HepG2 (cell line): ENCODE data around the gene TAF12. TPM values are rescaled to one million over a fixed set of nuclear protein-coding genes. Genes with fewer than 3 reads are reported as not detected.

ENCODE experiments used
- ATAC-seq: fragments of 200-7000 bp; cut with Tn5 transposase; 3 replicates; pipeline ENCODE4 v1.9.1; 2020; ENCODE audit warnings: mild to moderate bottlenecking, moderate library complexity
- BruUV-seq: library from RNA; stranded (reverse); fragments of 400-500 nt; replicated peaks from 2 replicates; lab custom pipeline; 2021; lab: Mats Ljungman, UMichigan
- CTCF ChIA-PET: fragments of 300-600 bp; formaldehyde crosslinking; extraction: SDS; loops from one replicate; lab custom pipeline; 2021; ENCODE audit warnings: low total read pairs, inconsistent platforms, low intra/inter-chr PET ratio; lab: Yijun Ruan, JAX
- POLR2A ChIA-PET: fragments of 350-600 bp; sonication (Branson Sonifier 250); formaldehyde crosslinking; loops from one replicate; lab custom pipeline; 2020; ENCODE audit warnings: antibody characterized with exemption, inconsistent platforms; lab: Yijun Ruan, JAX
- DNase-seq: peaks from one replicate; pipeline ENCODE4 v3.0.0-alpha.2; 2015; ENCODE audit warnings: low spot score
- FAIRE-seq: peaks from 3 replicates; lab custom pipeline; 2011; peaks lifted over from hg19 to GRCh38; lab: Jason Lieb, UNC
- H2AFZ ChIP-seq: one replicate; pipeline ENCODE4 v1.6.1; 2011; ENCODE audit warnings: low read length, inconsistent platforms
- H3K27ac ChIP-seq: fragments of 300-600 bp; 3 replicates; pipeline ENCODE4 v1.8.0; 2011; ENCODE audit warnings: mixed run types, mild to moderate bottlenecking, mixed read lengths, low read length, inconsistent platforms; ENCODE audit not compliant: insufficient read depth; ENCODE audit errors: extremely low read length
- H3K27me3 ChIP-seq, 2 experiments: fragments of 200-600 bp in 1 of 2; 2 replicates in 1 of 2; 3 replicates in 1 of 2; pipeline versions ENCODE4 v1.6.0 to v1.8.0; 2011; ENCODE audit warnings: low read length in 2 of 2, mild to moderate bottlenecking in 2 of 2, moderate library complexity in 2 of 2, inconsistent platforms in 1 of 2; ENCODE audit not compliant: insufficient read depth in 2 of 2, control insufficient read depth in 1 of 2
- H3K36me3 ChIP-seq, 2 experiments: fragments of 200-600 bp in 1 of 2; replicated peaks in 1 of 2; 2 replicates in 1 of 2; 3 replicates in 1 of 2; pipeline versions ENCODE4 v1.5.1 to v1.8.0; 2011; ENCODE audit warnings: low read length in 2 of 2, inconsistent platforms in 1 of 2; ENCODE audit not compliant: insufficient read depth in 2 of 2, control insufficient read depth in 1 of 2
- H3K4me1 ChIP-seq: 2 replicates; pipeline ENCODE4 v1.5.1; 2012; ENCODE audit warnings: low read length, inconsistent platforms; ENCODE audit not compliant: insufficient read depth
- H3K4me2 ChIP-seq: 2 replicates; pipeline ENCODE4 v1.6.0; 2011; ENCODE audit warnings: low read depth, low read length, inconsistent platforms
- H3K4me3 ChIP-seq, 3 experiments: fragments of 200-600 bp in 1 of 3; sonication (generic), shearing (Covaris generic) in 1 of 3; replicated peaks in 1 of 3; 2 replicates each; pipeline ENCODE4 v1.5.1; 2011 to 2016; ENCODE audit warnings: low read length in 3 of 3, inconsistent platforms in 2 of 3, low read depth in 2 of 3, mild to moderate bottlenecking in 2 of 3, control low read depth in 1 of 3, mixed read lengths in 1 of 3; ENCODE audit not compliant: insufficient read depth in 1 of 3
- H3K79me2 ChIP-seq: one replicate; pipeline ENCODE4 v1.6.1; 2011; ENCODE audit warnings: low read length, inconsistent platforms; ENCODE audit not compliant: insufficient read depth
- H3K9ac ChIP-seq: 2 replicates; pipeline ENCODE4 v1.6.0; 2011; ENCODE audit warnings: mild to moderate bottlenecking, low read depth, low read length, inconsistent platforms; ENCODE audit not compliant: insufficient read depth
- H3K9me3 ChIP-seq: 2 replicates; pipeline ENCODE4 v1.5.1; 2012; ENCODE audit warnings: mild to moderate bottlenecking, low read length
- H4K20me1 ChIP-seq: 2 replicates; pipeline ENCODE4 v1.6.0; 2011; ENCODE audit warnings: inconsistent platforms, mild to moderate bottlenecking, low read length, moderate library complexity; ENCODE audit not compliant: insufficient read depth
- CREB3 ChIP-seq: sonication (generic); formaldehyde crosslinking; IDR thresholded peaks from 2 replicates; pipeline ENCODE4 v1.5.0; 2020; ENCODE audit warnings: missing genetic modification reagents
- GABPA ChIP-seq, 2 experiments: IDR thresholded peaks; 2 replicates each; pipeline ENCODE4 v1.6.1; 2011 to 2016; ENCODE audit warnings: low read depth in 2 of 2, low read length in 1 of 2, missing biosample characterization in 1 of 2, missing genetic modification characterization in 1 of 2
- GATA4 ChIP-seq: sonication (generic); IDR thresholded peaks from 2 replicates; pipeline ENCODE4 v1.6.1; 2016; ENCODE audit warnings: antibody characterized with exemption, low read depth, borderline replicate concordance
- NFE2 ChIP-seq: sonication (generic); formaldehyde crosslinking; IDR thresholded peaks from 2 replicates; pipeline ENCODE4 v1.4.0; 2020; ENCODE audit warnings: missing genetic modification reagents
- PCBP1 ChIP-seq: fragments of 200-400 bp; formaldehyde crosslinking; IDR thresholded peaks from 2 replicates; pipeline ENCODE4 v1.6.1; 2017; ENCODE audit warnings: mild to moderate bottlenecking, low read depth, low read length, borderline replicate concordance
- ZNF260 ChIP-seq: sonication (generic); formaldehyde crosslinking; IDR thresholded peaks from 2 replicates; pipeline ENCODE4 v1.4.0; 2020; ENCODE audit warnings: missing genetic modification reagents, low read depth, mild to moderate bottlenecking, borderline replicate concordance
- ZNF543 ChIP-seq: sonication (generic); formaldehyde crosslinking; IDR thresholded peaks from 2 replicates; pipeline ENCODE4 v1.4.0; 2020; ENCODE audit warnings: mild to moderate bottlenecking, missing genetic modification reagents
- ZZZ3 ChIP-seq: sonication (generic); formaldehyde crosslinking; IDR thresholded peaks from 2 replicates; pipeline ENCODE4 v1.4.0; 2020; ENCODE audit warnings: missing genetic modification reagents, mild to moderate bottlenecking, borderline replicate concordance
- WGBS: methylation state at CpG from one replicate; pipeline ENCODE4 v1.1.6; 2017; ENCODE audit warnings: low lambda C conversion rate; 5-methylcytosine and 5-hydroxymethylcytosine counted together
- in situ Hi-C: cut with HindIII; loops from 2 replicates; pipeline ENCODE4 v1.10.0; 2017; ENCODE audit warnings: low pct_unique_long_range_greater_than_20kb; ENCODE audit not compliant: extremely low pct_ligation_motif_present
- intact Hi-C: fragments of 100-400 bp; cut with micrococcal nuclease; formaldehyde crosslinking; loops from one replicate; pipeline ENCODE4 v1.10.0; 2022; ENCODE audit not compliant: unreplicated experiment
- polyA plus RNA-seq, 8 experiments: library from polyadenylated mRNA; depleted of rRNA in 3 of 8; stranded (reverse) in 7 of 8; unstranded in 1 of 8; fragments of >200 nt; fragmentation: Illumina TruSeq in 4 of 8; extraction: Trizol in 4 of 8; gene quantifications; 2 replicates each; pipeline versions ENCODE4 v1.2.1 to v1.2.3, GENCODE V29; 2011 to 2016; ENCODE audit warnings: low read depth in 4 of 8, missing spikeins in 1 of 8, mixed read lengths in 1 of 8; ENCODE audit not compliant: insufficient read depth in 1 of 8
- total RNA-seq, 5 experiments: library from RNA; depleted of rRNA; stranded (reverse); fragments of >200 nt; fragmentation: Illumina TruSeq; extraction: Trizol; gene quantifications; 2 replicates each; pipeline ENCODE4 v1.2.3, GENCODE V29; 2016; ENCODE audit warnings: low read depth in 1 of 5

The TAF12 gene
- total and polyA plus RNA-seq, 2 of the 13 experiments (the other 11 are each of a cell fraction or from before 2014, with no cell fraction given), result 16.3 to 17.1 TPM

GRCh38 chr1:28666806-28667205 is 23.9 kb upstream of the TAF12 start:
- in situ Hi-C loops, result no loop called here
- H3K79me2 ChIP-seq, result peaks cover 6% of the 10 kb centered on the region
- no peak overlapping the region for H3K27ac ChIP-seq
- no TSS peak for BruUV-seq
- H4K20me1 ChIP-seq, result no peaks in the 10 kb centered on the region
- no peak overlapping the region for H2AFZ ChIP-seq
- FAIRE-seq, result no peak
- ChIA-PET CTCF (no interaction called here), POLR2A (interaction anchor here (0.9 to 4.4 kb wide), 2 partner anchors 16 to 18 kb away, joined by 3 to 115 read pairs; partner anchors contain the start of gene RNU11)
- DNase-seq, result no peak
- WGBS, result 94% methylated on average over 12 of the region's 12 CpGs
- no peaks in the 10 kb centered on the region; a peak in 1 of 5 replicates for H3K36me3 ChIP-seq
- TF ChIP-seq ZZZ3 (CRISPR knock-in tag) (no peak), PCBP1 (no peak), GATA4 (no peak), CREB3 (no peak), NFE2 (CRISPR knock-in tag) (no peak), ZNF260 (CRISPR knock-in tag) (no peak), ZNF543 (CRISPR knock-in tag) (no peak), GABPA (IDR thresholded peaks at IDR 0.05; ENCODE audit: low read depth, low read length) (no peak), GABPA (CRISPR knock-in tag; IDR thresholded peaks at IDR 0.05; ENCODE audit: low read depth) (no peak)
- no peak overlapping the region for H3K4me2 ChIP-seq
- H3K4me3 ChIP-seq, result no peak overlapping the region
- no peaks in the 10 kb centered on the region for H3K9me3 ChIP-seq
- ATAC-seq, result no peak
- H3K4me1 ChIP-seq, result peaks cover 39% of the 10 kb centered on the region
- no peak overlapping the region for H3K9ac ChIP-seq
- peaks cover 0 to 4% of the 10 kb centered on the region in 2 experiments; a peak in 2 of 5 replicates for H3K27me3 ChIP-seq
- intact Hi-C loops, result loop anchor here (5.0 kb wide), 1 partner anchor 70 kb away; the partner anchor contains the start of gene YTHDF2
